GM12864 (cell line): ENCODE data around the gene GTSE1.

ENCODE experiments used
- DNase-seq: peaks from one replicate; pipeline ENCODE4 v3.0.0-alpha.2; 2011; ENCODE audit warnings: low read depth
- H3K4me3 ChIP-seq: 2 replicates; pipeline ENCODE4 v1.5.1; 2011; ENCODE audit warnings: mild to moderate bottlenecking, low read depth, low read length, control low read depth
- TF ChIP-seq, protein P1 (sequence below): IDR thresholded peaks from 2 replicates; pipeline ENCODE4 v1.5.1; 2011; ENCODE audit warnings: low read depth, mild to moderate bottlenecking, moderate library complexity, low read length, control low read depth, inconsistent platforms; ENCODE audit errors: missing control alignments

The GTSE1 gene

DNA sequence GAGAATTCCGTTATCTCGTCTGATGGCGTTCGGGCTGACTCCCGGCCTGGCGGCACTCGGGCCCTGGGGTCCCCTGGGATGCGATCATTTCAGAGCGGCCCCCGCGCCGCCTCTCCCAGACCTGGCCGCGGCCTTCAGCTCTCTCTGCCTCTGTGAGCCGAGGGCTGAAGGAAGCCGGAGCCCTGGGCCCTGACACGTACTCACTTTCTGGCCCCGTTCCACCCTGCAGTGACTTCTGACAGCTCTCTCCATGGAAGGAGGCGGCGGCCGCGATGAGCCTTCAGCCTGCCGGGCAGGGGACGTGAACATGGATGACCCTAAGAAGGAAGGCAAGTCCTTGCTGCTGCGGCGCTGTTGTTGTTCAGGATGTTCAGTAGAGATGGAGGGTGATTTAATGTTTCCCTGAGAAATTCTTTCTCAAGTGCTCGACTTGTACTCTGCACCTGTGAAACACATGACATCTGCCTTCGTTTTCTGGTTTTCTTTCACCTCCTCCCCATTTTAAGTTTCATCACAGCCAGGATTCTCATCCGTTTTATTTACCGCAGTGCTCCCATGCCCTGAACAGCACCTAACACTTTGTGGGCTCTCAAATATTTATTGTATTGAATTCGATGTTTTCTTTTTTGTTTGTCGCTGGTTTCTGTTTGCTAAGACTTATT, 612 bp downstream of the GTSE1 start:
- TF ChIP-seq, protein P1, sequence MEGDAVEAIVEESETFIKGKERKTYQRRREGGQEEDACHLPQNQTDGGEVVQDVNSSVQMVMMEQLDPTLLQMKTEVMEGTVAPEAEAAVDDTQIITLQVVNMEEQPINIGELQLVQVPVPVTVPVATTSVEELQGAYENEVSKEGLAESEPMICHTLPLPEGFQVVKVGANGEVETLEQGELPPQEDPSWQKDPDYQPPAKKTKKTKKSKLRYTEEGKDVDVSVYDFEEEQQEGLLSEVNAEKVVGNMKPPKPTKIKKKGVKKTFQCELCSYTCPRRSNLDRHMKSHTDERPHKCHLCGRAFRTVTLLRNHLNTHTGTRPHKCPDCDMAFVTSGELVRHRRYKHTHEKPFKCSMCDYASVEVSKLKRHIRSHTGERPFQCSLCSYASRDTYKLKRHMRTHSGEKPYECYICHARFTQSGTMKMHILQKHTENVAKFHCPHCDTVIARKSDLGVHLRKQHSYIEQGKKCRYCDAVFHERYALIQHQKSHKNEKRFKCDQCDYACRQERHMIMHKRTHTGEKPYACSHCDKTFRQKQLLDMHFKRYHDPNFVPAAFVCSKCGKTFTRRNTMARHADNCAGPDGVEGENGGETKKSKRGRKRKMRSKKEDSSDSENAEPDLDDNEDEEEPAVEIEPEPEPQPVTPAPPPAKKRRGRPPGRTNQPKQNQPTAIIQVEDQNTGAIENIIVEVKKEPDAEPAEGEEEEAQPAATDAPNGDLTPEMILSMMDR = no peak
- peak overlapping the region; percentile 95 for H3K4me3 ChIP-seq
- no peak for DNase-seq

DNA sequence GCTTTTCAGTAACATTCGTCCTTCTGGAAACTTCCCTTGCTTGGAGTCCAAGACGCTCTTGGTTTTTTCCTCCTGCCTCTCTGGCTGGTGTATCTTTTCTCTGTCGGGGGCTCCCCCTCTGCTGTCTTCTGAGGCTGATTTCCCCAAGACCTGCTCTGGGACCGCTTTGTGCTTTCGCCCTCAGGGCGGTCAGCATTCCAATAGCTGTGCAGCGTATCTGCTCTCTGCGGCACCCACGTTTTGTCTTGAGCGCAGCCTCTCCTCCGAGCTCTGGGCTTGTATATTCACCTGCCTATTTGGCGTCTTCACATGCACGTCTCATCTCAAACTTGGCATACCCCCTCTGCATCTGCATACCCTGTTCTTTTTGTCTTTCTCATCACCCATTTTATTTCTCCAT, 2.4 kb downstream of the GTSE1 start:
- H3K4me3 ChIP-seq = no peak overlapping the region
- TF ChIP-seq, protein P1 = no peak
- DNase-seq = no peak

DNA sequence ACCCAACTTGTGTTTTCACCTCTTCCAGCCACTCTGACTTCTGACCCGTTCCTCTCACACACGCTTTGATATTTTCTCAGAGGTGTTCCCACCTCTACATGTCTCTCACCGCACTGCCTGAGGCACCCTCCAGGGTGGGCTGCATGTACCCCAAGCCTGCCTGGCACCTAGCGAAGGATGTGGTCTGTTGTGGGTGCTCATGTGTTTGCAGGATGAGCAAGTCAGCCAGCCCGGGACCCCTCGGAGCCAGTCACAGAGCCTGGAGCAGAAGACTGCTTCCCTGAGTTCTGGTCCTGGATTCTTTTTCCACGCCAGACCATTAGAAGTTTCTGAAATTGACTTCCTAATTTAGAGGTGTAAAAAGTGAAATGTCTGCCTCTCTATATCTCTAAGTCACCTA, 3.8 kb downstream of the GTSE1 start:
- no peak overlapping the region for H3K4me3 ChIP-seq
- DNase-seq = no peak
- TF ChIP-seq, protein P1 = no peak

DNA sequence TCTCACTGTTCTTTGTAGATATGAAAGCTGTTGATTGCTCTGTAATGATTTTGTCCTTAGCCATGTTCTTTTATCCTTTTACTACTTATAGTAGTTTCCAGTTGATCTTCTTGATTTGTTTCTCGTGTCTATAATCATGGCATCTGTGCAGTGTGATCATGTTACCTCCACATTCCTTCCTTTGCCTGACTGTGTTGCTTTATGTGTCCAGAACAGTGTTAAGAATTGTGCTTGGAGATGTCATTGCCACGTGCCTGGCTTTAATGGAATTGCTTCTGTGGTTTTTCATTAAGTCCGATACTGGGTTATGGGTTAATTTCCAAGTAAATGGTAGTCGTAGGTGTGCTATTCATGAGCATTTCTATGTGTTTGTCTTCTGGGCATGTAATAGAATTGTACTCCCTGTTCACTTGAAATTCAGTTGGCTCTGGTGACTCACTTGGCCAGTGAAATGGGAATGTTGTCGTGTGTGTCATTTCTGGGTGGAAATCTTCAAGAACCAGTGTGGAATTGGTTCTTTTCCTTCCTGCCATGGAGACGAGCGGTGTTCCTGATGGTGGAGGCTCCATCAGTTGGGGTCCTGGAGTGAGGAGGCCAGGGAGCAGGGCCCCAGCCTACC, 6.8 kb downstream of the GTSE1 start:
- no peak for DNase-seq
- H3K4me3 ChIP-seq = no peak overlapping the region
- TF ChIP-seq, protein P1 = no peak

DNA sequence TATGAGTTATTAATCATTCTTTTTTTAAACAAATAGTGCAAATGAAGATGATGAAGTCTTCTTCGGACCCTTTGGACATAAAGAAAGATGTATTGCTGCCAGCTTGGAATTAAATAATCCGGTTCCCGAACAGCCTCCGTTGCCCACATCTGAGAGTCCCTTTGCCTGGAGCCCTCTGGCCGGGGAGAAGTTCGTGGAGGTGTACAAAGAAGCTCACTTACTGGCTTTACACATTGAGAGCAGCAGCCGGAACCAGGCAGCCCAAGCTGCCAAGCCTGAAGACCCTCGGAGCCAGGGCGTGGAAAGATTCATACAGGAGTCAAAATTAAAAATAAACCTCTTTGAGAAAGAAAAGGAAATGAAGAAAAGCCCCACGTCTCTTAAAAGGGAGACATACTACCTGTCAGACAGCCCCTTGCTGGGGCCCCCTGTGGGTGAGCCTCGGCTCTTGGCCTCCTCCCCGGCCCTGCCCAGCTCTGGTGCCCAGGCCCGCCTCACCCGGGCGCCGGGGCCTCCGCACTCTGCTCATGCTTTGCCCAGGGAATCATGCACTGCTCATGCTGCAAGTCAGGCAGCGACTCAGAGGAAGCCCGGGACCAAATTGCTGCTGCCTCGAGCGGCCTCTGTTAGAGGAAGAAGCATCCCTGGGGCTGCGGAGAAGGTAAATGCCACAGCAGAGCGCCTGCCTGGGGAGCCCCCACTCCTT, 11.8 kb downstream of the GTSE1 start:
- no peak overlapping the region for H3K4me3 ChIP-seq
- TF ChIP-seq, protein P1 = no peak
- no peak for DNase-seq

DNA sequence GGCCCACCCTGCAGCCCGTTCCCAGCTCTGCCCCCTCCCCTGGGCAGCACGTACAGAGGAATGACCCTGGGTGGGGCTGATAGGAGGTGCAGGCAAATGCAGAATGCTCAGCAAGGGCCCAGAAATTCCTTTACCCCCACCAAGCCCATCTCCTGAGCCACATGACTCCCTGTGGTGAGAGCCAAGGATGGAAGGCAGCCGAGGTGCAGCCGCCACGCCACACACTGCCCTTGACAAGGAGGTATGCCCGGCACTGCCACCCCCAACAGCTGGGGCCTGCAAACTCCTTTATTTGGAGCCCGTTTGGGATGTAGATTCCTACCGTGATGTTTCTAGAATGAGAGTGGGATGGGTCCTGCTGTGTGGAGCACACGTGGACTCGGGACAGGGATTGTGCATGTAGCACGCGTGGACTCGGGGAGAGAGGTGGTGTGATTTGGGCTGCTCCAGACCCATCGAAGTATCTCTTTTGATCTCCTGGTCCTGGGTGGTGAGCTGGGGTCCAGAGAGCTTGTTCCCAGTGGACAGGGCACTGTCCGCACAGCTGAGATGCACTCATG, 12.9 kb downstream of the GTSE1 start:
- no peak for DNase-seq
- TF ChIP-seq, protein P1 = no peak
- H3K4me3 ChIP-seq = no peak overlapping the region
